Thyroid gland (tissue), 4 donors: ENCODE measurements around the gene RGS19. TPM values are rescaled to one million over a fixed set of nuclear protein-coding genes. Genes with fewer than 3 reads are reported as not detected.

Experiments used
- DNase-seq, 2 donors: peaks; one replicate each; pipeline ENCODE4 v3.0.0-alpha.2; 2019
- H3K27ac ChIP-seq, 3 donors: fragments of 200-600 bp; sonication (generic); 1 replicate in 2 of 3; 2 replicates in 1 of 3; pipeline ENCODE4 v1.5.1; 2016 to 2019; ENCODE audit warnings: mild to moderate bottlenecking in 1 of 3, moderate library complexity in 1 of 3
- H3K27me3 ChIP-seq: fragments of 200-600 bp; sonication (generic); one replicate; pipeline ENCODE4 v1.5.1; 2019
- H3K36me3 ChIP-seq, 2 donors: fragments of 200-600 bp; sonication (generic); one replicate each; pipeline ENCODE4 v1.5.1; 2016 to 2019
- H3K4me1 ChIP-seq, 2 donors: fragments of 200-600 bp; sonication (generic); one replicate each; pipeline ENCODE4 v1.5.1; 2017 to 2019
- H3K4me3 ChIP-seq, 3 donors: fragments of 200-600 bp; sonication (generic); replicated peaks in 1 of 3; 1 replicate in 2 of 3; 2 replicates in 1 of 3; pipeline ENCODE4 v1.5.1; 2016; ENCODE audit warnings: mild to moderate bottlenecking in 1 of 3
- H3K9me3 ChIP-seq: fragments of 200-600 bp; sonication (generic); one replicate; pipeline ENCODE4 v1.5.1; 2017
- CTCF ChIP-seq, 6 experiments: fragments of 200-600 bp in 3 of 6; fragments of 450-650 bp in 3 of 6; sonication (generic) in 3 of 6; IDR thresholded peaks; one replicate each; pipeline ENCODE4 v1.5.1; 2016 to 2019; ENCODE audit warnings: antibody characterized with exemption in 6 of 6, mild to moderate bottlenecking in 2 of 6, inconsistent platforms in 1 of 6, moderate library complexity in 1 of 6
- POLR2A ChIP-seq, 2 donors: fragments of 450-650 bp; IDR thresholded peaks; one replicate each; pipeline ENCODE4 v1.6.1; 2017; ENCODE audit warnings: antibody characterized with exemption in 2 of 2, mild to moderate bottlenecking in 2 of 2, moderate library complexity in 1 of 2
- WGBS, 2 donors: methylation state at CpG; one replicate each; pipeline ENCODE4 v1.1.5; 2017; 5-methylcytosine and 5-hydroxymethylcytosine counted together
- intact Hi-C: fragments of 100-400 bp; cut with DNase I; formaldehyde crosslinking; loops from one replicate; pipeline ENCODE4 v1.15.1; 2023
- total RNA-seq, 4 donors: library from RNA; depleted of rRNA; stranded (reverse); fragments of >200 nt; gene quantifications; one replicate each; pipeline ENCODE4 v1.2.3, GENCODE V29; 2016

Gene RGS19
- total RNA-seq, 4 donors from 2014 or later = 10.5 to 17.2 (median 13.4) TPM

GRCh38 chr20:64095455-64095854 lies 16.1 kb upstream of the RGS19 start:
- Histone ChIP-seq H3K27me3 (no peaks in the 10 kb centered on the region), H3K4me3 (no peak overlapping the region), H3K36me3 (no peaks in the 10 kb centered on the region), H3K27ac (no peak overlapping the region), H3K9me3 (no peaks in the 10 kb centered on the region), H3K4me1 (no peaks in the 10 kb centered on the region)
- TF ChIP-seq POLR2A (IDR thresholded peaks at IDR 0.05) = no peak
- no peak for TF ChIP-seq CTCF (IDR thresholded peaks at IDR 0.05)
- WGBS, 2 donors = 77 to 88% methylated on average over 4 of the region's 4 CpGs
- no peak for DNase-seq
- intact Hi-C loops = no loop called here

GRCh38 chr20:64093013-64093503 lies 13.7 kb upstream of the RGS19 start:
- 50 to 60% methylated on average over 2 to 8 of the region's 9 CpGs for WGBS, 2 donors
- TF ChIP-seq CTCF (IDR thresholded peaks at IDR 0.05) (no peak), POLR2A (IDR thresholded peaks at IDR 0.05) (no peak)
- Histone ChIP-seq H3K36me3 (no peaks in the 10 kb centered on the region), H3K4me1 (no peaks in the 10 kb centered on the region), H3K27ac (no peak overlapping the region), H3K27me3 (no peaks in the 10 kb centered on the region), H3K9me3 (no peaks in the 10 kb centered on the region), H3K4me3 (no peak overlapping the region)
- no peak for DNase-seq
- intact Hi-C loops = no loop called here

GRCh38 chr20:64092258-64093012 lies 13.1 kb upstream of the RGS19 start:
- Histone ChIP-seq H3K4me3 (no peak overlapping the region), H3K27me3 (no peaks in the 10 kb centered on the region), H3K36me3 (no peaks in the 10 kb centered on the region), H3K27ac (no peak overlapping the region), H3K9me3 (no peaks in the 10 kb centered on the region), H3K4me1 (no peaks in the 10 kb centered on the region)
- WGBS, 2 donors = 56 to 78% methylated on average over 5 to 22 of the region's 27 CpGs
- intact Hi-C loops = no loop called here
- TF ChIP-seq CTCF (IDR thresholded peaks at IDR 0.05) = no peak
- no peak for DNase-seq

GRCh38 chr20:64091770-64092169 lies 12.5 kb upstream of the RGS19 start:
- TF ChIP-seq POLR2A (IDR thresholded peaks at IDR 0.05) (no peak), CTCF (IDR thresholded peaks at IDR 0.05) (no peak)
- no peaks in the 10 kb centered on the region for H3K27me3 ChIP-seq
- WGBS, 2 donors = 27 to 31% methylated on average over 9 to 15 of the region's 16 CpGs

GRCh38 chr20:64091340-64091739 lies 12.0 kb upstream of the RGS19 start:
- no peaks in the 10 kb centered on the region for H3K9me3 ChIP-seq
- no peak overlapping the region for H3K27ac ChIP-seq
- DNase-seq = no peak
- H3K4me1 ChIP-seq = no peaks in the 10 kb centered on the region
- WGBS, 2 donors = 81 to 82% methylated on average over 7 to 14 of the region's 19 CpGs
- no peak overlapping the region for H3K4me3 ChIP-seq
- H3K36me3 ChIP-seq = no peaks in the 10 kb centered on the region
- intact Hi-C loops = no loop called here
- no peaks in the 10 kb centered on the region for H3K27me3 ChIP-seq
- TF ChIP-seq CTCF (IDR thresholded peaks at IDR 0.05) (no peak), POLR2A (IDR thresholded peaks at IDR 0.05) (no peak)

More at GRCh38 chr20:64091770-64092169, 12.5 kb upstream of the RGS19 start:
- H3K4me1 ChIP-seq = no peaks in the 10 kb centered on the region
- intact Hi-C loops = no loop called here
- no peaks in the 10 kb centered on the region for H3K9me3 ChIP-seq
- H3K27ac ChIP-seq = no peak overlapping the region
- H3K4me3 ChIP-seq = no peak overlapping the region
- DNase-seq = no peak
- H3K36me3 ChIP-seq = no peaks in the 10 kb centered on the region
